Uterus (tissue), 2 donors: ENCODE results near the gene TSPAN19.

Experiments
- POLR2A ChIP-seq, 2 donors: fragments of 450-650 bp; IDR thresholded peaks; one replicate each; pipeline ENCODE4 v1.6.1; 2016; ENCODE audit warnings: antibody characterized with exemption in 2 of 2, mild to moderate bottlenecking in 1 of 2, moderate library complexity in 1 of 2
- TF ChIP-seq, protein P1 (sequence below), 4 experiments: fragments of 200-600 bp in 2 of 4; fragments of 450-650 bp in 2 of 4; sonication (generic) in 2 of 4; IDR thresholded peaks; one replicate each; pipeline ENCODE4 v1.5.1; 2016 to 2019; ENCODE audit warnings: antibody characterized with exemption in 4 of 4, mild to moderate bottlenecking in 2 of 4, moderate library complexity in 1 of 4

DNA sequence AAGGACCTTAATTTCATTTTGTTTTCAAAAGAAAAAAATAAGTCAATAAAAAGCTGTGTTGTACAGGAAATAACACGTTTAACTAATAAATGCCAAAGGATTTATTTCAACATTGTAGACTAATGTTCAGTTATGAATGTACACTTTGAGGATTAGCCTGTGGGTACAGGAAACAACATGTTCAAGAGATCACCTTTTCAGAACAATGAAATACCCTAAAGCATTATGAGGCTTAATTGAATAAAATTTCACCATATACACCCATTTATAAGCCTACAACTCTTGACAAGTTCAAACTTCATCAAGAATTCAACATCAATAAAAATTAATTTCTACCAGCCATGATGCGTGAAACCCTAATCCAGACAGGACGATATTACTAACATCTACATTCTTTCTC is 66.9 kb downstream of the TSPAN19 start:
- TF ChIP-seq, protein P1, sequence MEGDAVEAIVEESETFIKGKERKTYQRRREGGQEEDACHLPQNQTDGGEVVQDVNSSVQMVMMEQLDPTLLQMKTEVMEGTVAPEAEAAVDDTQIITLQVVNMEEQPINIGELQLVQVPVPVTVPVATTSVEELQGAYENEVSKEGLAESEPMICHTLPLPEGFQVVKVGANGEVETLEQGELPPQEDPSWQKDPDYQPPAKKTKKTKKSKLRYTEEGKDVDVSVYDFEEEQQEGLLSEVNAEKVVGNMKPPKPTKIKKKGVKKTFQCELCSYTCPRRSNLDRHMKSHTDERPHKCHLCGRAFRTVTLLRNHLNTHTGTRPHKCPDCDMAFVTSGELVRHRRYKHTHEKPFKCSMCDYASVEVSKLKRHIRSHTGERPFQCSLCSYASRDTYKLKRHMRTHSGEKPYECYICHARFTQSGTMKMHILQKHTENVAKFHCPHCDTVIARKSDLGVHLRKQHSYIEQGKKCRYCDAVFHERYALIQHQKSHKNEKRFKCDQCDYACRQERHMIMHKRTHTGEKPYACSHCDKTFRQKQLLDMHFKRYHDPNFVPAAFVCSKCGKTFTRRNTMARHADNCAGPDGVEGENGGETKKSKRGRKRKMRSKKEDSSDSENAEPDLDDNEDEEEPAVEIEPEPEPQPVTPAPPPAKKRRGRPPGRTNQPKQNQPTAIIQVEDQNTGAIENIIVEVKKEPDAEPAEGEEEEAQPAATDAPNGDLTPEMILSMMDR (IDR thresholded peaks at IDR 0.05), result no peak
- TF ChIP-seq POLR2A (IDR thresholded peaks at IDR 0.05), result no peak
